ENCODE results near the gene ZXDA.

DNA sequence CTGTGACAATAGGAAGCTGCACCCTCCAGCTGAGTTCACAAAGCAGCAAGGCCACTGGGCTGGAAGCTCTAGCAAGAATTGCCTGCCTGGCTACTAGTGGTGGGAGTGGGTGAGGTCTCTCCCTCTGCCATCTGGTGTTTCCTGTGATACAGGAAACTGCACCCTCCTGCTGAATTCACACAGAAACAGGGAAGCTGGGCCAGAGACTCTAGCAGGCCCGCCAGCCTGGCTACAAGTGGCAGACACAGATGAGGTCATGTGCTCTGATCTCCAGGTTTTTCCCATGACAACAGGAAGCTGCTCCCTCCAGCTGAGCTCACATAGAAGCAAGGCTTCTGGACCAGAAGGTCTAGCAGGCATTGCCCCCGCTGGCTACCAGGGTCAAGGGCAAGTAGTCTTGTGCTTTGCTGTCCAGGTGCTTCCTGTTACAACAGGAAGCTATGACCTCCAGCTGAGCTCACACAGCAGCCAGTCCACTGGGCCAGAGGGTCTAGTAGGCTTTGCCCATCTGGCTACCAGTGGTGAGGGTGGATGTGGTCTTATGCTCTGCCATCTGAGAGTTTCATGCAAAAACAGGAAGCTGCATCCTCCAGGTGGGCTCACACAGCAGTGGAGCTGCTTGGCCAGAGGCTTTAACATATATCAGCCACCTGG, 41.5 kb upstream of the ZXDA start:
- TF ChIP-seq EZH2 (IDR thresholded peaks at IDR 0.05; ENCODE audit: borderline replicate concordance, low read depth, low read length, severe bottlenecking) (no peak), FOS (IDR thresholded peaks at IDR 0.05; ENCODE audit: borderline replicate concordance, insufficient read depth, low read length) (no peak), POLR2A (IDR thresholded peaks at IDR 0.05; ENCODE audit: low read depth, low read length) (no peak), POLR2AphosphoS5 (IDR thresholded peaks at IDR 0.05; ENCODE audit: insufficient read depth, low read depth, low read length) (no peak), GATA2 (IDR thresholded peaks at IDR 0.05; ENCODE audit: insufficient read depth, insufficient read length, low read depth, low read length) (no peak), MYC (IDR thresholded peaks at IDR 0.05; ENCODE audit: low read depth, low read length) (no peak), JUN (IDR thresholded peaks at IDR 0.05; ENCODE audit: borderline replicate concordance, insufficient read depth, insufficient read length, low read depth) (no peak)
- TF ChIP-seq, protein P1, sequence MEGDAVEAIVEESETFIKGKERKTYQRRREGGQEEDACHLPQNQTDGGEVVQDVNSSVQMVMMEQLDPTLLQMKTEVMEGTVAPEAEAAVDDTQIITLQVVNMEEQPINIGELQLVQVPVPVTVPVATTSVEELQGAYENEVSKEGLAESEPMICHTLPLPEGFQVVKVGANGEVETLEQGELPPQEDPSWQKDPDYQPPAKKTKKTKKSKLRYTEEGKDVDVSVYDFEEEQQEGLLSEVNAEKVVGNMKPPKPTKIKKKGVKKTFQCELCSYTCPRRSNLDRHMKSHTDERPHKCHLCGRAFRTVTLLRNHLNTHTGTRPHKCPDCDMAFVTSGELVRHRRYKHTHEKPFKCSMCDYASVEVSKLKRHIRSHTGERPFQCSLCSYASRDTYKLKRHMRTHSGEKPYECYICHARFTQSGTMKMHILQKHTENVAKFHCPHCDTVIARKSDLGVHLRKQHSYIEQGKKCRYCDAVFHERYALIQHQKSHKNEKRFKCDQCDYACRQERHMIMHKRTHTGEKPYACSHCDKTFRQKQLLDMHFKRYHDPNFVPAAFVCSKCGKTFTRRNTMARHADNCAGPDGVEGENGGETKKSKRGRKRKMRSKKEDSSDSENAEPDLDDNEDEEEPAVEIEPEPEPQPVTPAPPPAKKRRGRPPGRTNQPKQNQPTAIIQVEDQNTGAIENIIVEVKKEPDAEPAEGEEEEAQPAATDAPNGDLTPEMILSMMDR (IDR thresholded peaks at IDR 0.05; ENCODE audit: extremely low read depth in 1 of 2, insufficient read depth in 1 of 2, low read depth in 1 of 2, low read length in 2 of 2) = no peak
- TF ChIP-seq, protein P2, sequence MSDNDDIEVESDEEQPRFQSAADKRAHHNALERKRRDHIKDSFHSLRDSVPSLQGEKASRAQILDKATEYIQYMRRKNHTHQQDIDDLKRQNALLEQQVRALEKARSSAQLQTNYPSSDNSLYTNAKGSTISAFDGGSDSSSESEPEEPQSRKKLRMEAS (IDR thresholded peaks at IDR 0.05; ENCODE audit: insufficient read depth, insufficient read length) = no peak

All from endothelial cell of umbilical vein (primary cell).